GM21526 (cell line): ENCODE data around the gene YAE1.

Experiments
- ATAC-seq: cut with Tn5 transposase; IDR thresholded peaks from one replicate; pipeline ENCODE4 v1.9.1; 2021; ENCODE audit warnings: moderate library complexity; ENCODE audit not compliant: unreplicated experiment, low FRiP score

YAE1 gene

GRCh38 chr7:39553436-39553835 is 12.8 kb upstream of the YAE1 start:
- no peak for ATAC-seq

DNA sequence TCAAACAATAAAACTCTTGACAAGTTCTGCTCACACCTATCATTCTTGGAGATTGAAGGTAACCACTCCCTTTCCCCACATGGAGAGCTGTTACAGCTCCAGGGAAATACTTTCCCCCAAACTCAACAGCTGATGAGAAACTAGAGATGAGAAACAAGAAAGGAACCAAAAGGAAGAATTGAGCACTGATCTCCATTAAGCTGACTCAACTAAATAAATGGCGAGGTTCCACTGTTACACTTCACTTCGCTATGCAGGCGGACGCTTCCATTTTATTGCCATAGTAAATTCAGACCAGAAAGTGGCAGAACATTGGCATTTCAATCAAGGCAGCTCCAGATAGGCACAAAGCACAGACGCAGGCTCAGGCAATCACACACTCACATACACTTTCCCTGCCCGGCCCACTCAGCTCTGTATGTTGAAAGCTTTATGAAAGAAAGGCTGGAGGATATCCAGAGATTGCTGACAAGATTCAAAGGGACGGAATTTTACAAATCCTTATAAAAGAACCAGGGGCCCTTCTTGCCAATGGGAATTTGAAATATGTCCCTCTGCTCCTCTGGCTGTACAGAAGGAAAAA is 11.5 kb upstream of the YAE1 start:
- no peak for ATAC-seq

DNA sequence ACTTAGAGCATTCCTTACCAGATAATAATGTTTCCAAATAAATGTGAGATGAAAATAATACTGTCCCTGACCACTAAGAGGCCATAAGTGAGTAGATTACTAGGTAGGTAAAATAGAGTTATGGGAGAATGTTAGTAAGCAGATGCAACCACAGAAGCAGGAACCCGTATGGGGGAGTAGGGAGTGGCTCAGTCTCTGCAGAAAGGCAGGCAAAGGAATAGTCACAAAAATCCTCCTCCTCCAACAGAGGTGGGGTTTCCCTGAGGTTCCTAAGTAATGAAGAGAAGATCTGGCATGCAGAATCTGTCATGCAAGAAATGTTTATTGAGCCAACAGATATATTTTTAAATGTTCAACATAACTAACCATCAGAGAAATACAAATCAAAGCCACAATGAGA is 9.0 kb upstream of the YAE1 start:
- ATAC-seq: no peak

DNA sequence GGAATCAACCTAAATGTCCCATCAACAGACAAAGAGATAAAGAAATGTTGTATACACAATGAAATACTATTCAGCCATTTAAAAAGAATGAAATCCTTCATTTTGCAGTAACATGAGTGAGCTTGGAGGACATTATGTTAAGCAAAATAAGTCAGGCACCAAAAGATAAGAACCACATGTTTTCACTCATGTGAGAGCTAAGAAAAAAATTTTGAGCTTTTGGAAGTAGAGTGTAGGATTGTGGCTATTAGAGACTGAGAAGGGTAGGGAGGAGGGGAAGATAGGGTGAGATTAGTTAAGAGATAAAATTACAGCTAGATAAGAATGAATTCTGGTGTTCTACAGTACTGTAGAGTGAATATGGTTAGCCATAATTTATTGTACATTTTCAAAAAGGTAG is 8.3 kb upstream of the YAE1 start:
- ATAC-seq: no peak

- ATAC-seq: no peak
Measured at GRCh38 chr7:39560408-39560807, 5.8 kb upstream of the YAE1 start.

GRCh38 chr7:39560997-39561396 is 5.2 kb upstream of the YAE1 start:
- ATAC-seq: no peak

DNA sequence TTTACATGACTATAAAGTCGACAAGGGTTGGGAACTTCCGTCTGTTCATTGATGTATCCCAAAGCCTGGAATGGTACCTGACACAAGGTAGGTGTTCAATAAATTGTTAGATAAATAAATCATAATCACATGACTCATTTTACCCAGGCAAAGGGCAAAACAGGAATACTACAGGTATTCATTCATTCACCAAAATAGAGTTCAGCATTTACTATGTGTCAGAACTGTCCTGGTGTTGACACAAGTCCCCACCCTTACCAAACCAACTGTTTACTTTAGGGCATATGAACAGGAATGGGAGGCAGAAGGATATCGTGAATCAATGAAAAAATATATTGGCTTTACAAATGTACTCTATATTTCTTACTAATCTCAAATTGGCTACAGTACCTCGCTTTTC is 666 bp upstream of the YAE1 start:
- ATAC-seq: no peak

GRCh38 chr7:39567294-39567693 is 1.1 kb downstream of the YAE1 start:
- ATAC-seq: no peak

- ATAC-seq: no peak
Measured at GRCh38 chr7:39574673-39575349, 8.6 kb downstream of the YAE1 start.

DNA sequence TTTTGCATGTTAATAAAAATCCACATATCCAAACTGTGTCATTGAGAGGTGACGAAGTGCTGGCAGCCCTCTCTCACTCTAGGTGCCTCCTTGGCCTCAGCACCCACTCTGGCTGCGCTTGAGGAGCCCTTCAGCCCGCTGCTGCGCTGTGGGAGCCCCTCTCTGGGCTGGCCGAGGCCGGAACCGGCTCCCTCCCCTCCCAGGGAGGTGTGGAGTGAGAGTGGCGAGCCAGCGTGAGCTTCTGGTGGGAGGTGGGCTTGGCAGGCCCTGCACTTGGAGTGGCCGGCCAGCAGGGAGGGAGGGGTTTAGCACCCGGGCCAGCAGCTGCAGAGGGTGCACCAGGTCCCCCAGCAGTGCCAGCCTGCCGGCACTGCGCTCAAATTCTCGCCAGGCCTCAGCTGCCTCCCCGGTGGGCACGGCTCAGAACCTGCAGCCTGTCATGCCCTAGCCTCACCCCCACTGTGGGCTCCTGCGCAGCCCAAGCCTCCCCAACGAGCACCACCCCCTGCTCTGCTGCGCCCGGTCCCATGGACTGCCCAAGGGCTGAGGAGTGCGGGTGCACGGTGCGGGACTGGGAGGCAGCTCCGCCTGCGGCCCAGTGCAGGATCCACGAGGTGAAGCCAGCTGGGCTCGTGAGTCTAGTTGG is 11.1 kb downstream of the YAE1 start:
- no peak for ATAC-seq

GRCh38 chr7:39580149-39580874 is 14.1 kb downstream of the YAE1 start:
- ATAC-seq: peak; percentile 94

- no peak for ATAC-seq
Measured at GRCh38 chr7:39582536-39582935, 16.3 kb downstream of the YAE1 start.

- ATAC-seq: no peak
Measured at GRCh38 chr7:39583539-39583938, 17.3 kb downstream of the YAE1 start.

DNA sequence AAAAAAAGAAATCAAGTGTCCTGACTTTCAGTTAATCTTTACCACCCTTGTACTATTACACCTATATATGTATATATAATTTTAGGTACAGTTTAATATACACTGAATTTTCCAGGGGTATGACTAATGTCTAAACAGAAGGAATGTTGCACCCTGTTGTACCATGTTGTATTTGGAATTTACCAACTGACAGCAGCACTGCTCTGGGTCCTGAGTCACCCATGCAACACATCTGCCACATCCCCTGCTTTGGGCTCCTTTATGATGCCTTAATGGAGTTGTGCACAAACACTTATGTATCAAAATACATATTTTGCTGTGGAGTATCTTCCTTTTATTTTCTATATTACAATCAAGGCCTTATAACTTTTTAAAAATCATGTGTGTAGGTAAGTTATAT is 21.2 kb downstream of the YAE1 start:
- no peak for ATAC-seq

GRCh38 chr7:39588416-39588815 is 22.2 kb downstream of the YAE1 start:
- no peak for ATAC-seq

DNA sequence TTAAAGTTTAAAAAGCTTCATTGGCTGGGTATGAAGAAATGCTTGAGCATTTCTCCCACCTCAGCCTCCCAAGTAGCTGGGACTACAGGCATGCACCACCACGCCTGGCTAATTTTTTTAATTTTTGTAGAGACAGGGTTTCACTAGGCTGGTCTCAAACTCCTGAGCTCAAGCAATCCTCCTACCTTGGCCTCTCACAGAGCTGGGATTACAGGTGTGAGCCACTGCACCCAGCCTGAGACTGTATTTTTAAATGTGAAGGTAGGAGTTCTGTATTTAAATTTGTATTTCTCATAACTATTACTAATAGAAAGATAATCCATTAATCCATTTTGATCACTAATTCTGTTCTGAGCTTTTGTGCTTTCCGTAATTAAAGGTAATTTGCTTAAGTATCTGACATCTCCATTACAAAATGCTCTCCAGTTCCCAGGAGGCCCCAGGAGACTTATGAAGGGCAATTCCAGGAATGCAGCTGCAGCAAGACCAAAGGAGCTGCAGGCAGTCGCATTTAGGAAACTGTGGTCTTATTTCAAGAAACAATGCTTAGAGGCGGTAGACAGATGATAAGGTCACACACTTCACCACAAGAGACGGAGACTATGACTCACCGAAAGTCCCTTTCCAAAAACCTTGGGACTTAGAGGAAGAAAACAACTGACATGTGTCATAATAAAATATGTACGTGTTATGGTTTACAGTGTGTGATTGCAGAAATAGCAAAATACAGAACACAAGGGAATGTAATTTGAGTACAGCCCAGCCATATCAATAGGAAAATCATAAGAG is 23.3 kb downstream of the YAE1 start:
- ATAC-seq: peak; percentile 75

- ATAC-seq: no peak
Measured at GRCh38 chr7:39592586-39592985, 26.4 kb downstream of the YAE1 start.

GRCh38 chr7:39594988-39595620 is 28.9 kb downstream of the YAE1 start:
- ATAC-seq: no peak

- no peak for ATAC-seq
Measured at GRCh38 chr7:39602351-39602750, 36.1 kb downstream of the YAE1 start.

- ATAC-seq: no peak
Measured at GRCh38 chr7:39603924-39604323, 37.7 kb downstream of the YAE1 start.
